NCI-H2227 treated with DMSO at 0.1 percent for 48 hours (cell line): ENCODE data around the gene ZBTB7C.

ENCODE experiments used
- DNase-seq: peaks from one replicate; lab custom pipeline; 2025; lab: John Stamatoyannopoulos, UW

Gene ZBTB7C

GRCh38 chr18:48058486-48058885 is 350.7 kb downstream of the ZBTB7C start:
- no peak for DNase-seq

- no peak for DNase-seq
Observed at GRCh38 chr18:48057018-48057417, 352.2 kb downstream of the ZBTB7C start.

- no peak for DNase-seq
Observed at GRCh38 chr18:48055351-48055750, 353.8 kb downstream of the ZBTB7C start.

GRCh38 chr18:48053881-48054816 is 355.0 kb downstream of the ZBTB7C start:
- DNase-seq, result no peak

- no peak for DNase-seq
Observed at GRCh38 chr18:48052842-48053241, 356.3 kb downstream of the ZBTB7C start.

GRCh38 chr18:48051945-48052840 is 357.0 kb downstream of the ZBTB7C start:
- DNase-seq, result no peak

- DNase-seq, result no peak
Observed at GRCh38 chr18:48050176-48050575, 359.0 kb downstream of the ZBTB7C start.

- DNase-seq, result no peak
Observed at GRCh38 chr18:48049757-48050156, 359.4 kb downstream of the ZBTB7C start.

GRCh38 chr18:48048251-48048650 is 360.9 kb downstream of the ZBTB7C start:
- DNase-seq, result no peak

- DNase-seq, result no peak
Observed at GRCh38 chr18:48046843-48047242, 362.3 kb downstream of the ZBTB7C start.

GRCh38 chr18:48045744-48046143 is 363.4 kb downstream of the ZBTB7C start:
- no peak for DNase-seq

- no peak for DNase-seq
Observed at GRCh38 chr18:48044944-48045343, 364.2 kb downstream of the ZBTB7C start.

GRCh38 chr18:48043166-48043565 is 366.0 kb downstream of the ZBTB7C start:
- DNase-seq, result no peak

- no peak for DNase-seq
Observed at GRCh38 chr18:48042431-48042830, 366.8 kb downstream of the ZBTB7C start.

- no peak for DNase-seq
Observed at GRCh38 chr18:48040457-48041110, 368.6 kb downstream of the ZBTB7C start.

GRCh38 chr18:48039769-48040215 is 369.4 kb downstream of the ZBTB7C start:
- no peak for DNase-seq

GRCh38 chr18:48038636-48039035 is 370.5 kb downstream of the ZBTB7C start:
- no peak for DNase-seq

GRCh38 chr18:48037481-48038271 is 371.5 kb downstream of the ZBTB7C start:
- no peak for DNase-seq

GRCh38 chr18:48036641-48037421 is 372.4 kb downstream of the ZBTB7C start:
- DNase-seq, result no peak

GRCh38 chr18:48036226-48036625 is 373.0 kb downstream of the ZBTB7C start:
- no peak for DNase-seq

- no peak for DNase-seq
Observed at GRCh38 chr18:48035556-48035860, 373.7 kb downstream of the ZBTB7C start.
